SH-SY5Y (cell line): ENCODE results near the gene DNAJC3.

Source experiments
- GATA2 ChIP-seq: IDR thresholded peaks from 2 replicates; pipeline ENCODE4 v1.6.1; 2011; ENCODE audit warnings: mild to moderate bottlenecking, low read depth, low read length
- GATA3 ChIP-seq: IDR thresholded peaks from 2 replicates; pipeline ENCODE4 v1.6.1; 2011; ENCODE audit warnings: low read depth, mild to moderate bottlenecking, low read length, moderate library complexity

The DNAJC3 gene

DNA sequence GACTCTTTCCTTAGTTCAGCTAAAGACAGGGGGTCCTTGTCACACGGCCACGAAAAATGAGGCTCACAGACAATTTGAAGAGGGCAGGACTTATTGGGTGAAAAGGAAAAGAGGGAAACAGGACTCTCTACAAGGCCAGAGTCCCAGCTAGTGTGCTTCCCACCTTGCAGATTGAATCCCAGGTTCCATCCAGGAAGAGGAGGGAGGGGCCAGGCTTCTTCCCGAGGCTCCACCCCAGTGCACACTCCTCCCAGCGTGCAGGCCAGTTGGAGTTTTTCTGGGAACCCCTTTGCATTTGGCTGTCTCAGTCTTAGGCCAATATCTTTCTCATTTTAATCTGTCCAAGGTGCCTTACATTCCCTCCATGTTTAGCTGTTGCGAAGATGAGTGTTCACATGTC, 106.8 kb downstream of the DNAJC3 start:
- TF ChIP-seq GATA2 (no peak), GATA3 (no peak)

DNA sequence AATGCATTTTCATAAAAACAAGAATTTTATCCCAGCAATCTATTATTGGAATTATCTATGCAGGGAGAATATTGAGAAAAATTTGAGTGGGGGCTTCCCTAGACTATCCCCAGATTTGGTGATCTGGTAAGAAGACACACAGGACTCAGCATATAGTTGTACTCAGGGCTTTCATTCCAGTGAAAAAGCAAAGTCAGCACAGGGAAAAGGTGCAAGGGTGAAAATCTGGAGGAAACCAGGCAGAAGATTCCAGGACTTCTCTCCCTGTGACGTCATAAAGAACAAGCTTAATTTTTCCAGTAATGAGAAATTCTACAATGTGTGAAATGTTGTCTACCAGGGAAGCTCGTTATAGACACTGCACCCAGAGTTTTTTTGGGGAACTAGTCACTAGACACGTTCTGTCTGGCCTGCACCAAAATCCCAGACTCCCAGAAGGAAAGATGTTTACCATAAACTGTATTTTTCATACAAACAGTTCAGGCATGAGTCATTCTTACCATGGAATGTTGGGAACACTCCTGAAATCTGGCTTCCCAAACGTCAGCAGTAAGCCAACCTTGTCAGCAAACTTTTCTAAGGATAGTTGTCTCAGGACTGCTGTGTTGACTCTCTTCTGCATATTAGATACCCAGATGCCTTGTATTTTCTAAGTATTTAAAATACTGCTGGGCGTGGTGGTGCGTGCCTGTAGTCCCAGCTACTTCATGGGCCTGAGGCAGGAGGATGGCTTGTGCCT, 107.4 kb downstream of the DNAJC3 start:
- TF ChIP-seq GATA3, result no peak
- TF ChIP-seq GATA2, result no peak

DNA sequence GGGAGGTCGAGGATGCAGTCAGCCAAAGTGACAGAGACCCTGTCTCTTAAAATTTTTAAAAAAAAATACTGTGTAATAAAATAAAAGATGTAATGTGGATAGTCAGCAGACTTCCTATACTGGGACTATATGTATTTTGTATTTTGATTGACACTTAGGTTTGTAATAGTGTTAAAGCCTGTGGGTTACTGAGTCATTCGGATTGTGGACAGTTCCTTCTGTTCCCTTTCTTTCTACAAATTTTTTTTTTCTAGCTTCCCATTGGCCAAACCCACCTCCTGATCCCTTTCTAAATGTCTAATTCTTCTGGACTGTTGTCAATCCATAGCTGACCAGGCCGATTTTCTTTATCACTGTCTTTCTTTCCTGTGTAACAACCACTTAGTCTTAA, 108.0 kb downstream of the DNAJC3 start:
- no peak for TF ChIP-seq GATA3

DNA sequence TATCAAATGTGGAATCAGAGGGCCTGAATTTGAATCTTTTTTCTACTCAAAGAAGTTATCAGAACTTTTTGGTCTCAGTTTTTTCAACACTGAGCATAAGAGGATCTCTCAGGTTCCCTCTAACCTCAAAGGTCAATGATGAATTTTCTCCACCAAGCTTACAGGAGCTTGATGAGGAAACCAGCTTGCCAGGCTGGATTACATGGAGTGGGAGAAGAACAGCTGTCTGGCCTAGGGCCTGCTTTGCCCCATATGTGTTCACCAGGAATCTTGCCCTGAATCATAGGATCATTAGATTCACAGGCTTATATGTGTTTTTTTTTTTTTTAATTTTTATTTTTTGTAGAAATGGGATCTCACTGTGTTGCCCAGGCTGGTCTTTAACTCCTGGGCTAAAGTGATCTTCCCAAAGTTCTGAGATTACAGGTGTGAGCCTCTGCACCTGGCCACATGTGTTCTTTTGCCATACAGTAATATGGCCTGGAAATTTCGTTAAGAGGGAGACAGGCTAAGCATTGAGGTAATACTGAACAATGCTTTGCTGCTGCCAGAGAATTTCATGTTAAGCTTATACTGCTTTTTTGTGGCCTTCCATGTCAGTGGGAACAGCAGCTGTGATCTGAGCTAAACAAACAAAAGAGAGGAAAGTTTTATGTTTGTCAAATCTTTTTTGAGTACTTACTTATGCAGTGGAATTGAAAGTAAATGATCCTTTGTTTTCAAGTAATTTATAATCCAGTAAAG, 110.6 kb downstream of the DNAJC3 start:
- TF ChIP-seq GATA2 (no peak), GATA3 (no peak)

DNA sequence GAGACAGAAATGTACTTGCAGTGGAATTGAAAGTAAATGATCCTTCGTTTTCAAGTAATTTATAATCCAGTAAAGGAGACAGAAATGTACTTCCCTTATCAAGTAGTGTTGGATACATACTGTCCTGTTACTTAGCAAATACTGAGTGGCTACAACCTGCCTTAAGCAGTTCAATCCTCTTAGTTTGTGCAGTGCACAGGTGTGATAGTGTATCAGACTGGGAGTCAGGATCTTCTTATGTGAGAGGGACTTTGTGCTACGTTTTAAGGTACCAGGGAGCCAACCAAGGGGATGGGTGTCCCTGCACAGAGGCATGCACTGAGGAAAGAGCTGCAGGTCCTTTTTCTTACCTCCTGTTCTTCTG, 111.1 kb downstream of the DNAJC3 start:
- TF ChIP-seq GATA2 (no peak), GATA3 (no peak)

DNA sequence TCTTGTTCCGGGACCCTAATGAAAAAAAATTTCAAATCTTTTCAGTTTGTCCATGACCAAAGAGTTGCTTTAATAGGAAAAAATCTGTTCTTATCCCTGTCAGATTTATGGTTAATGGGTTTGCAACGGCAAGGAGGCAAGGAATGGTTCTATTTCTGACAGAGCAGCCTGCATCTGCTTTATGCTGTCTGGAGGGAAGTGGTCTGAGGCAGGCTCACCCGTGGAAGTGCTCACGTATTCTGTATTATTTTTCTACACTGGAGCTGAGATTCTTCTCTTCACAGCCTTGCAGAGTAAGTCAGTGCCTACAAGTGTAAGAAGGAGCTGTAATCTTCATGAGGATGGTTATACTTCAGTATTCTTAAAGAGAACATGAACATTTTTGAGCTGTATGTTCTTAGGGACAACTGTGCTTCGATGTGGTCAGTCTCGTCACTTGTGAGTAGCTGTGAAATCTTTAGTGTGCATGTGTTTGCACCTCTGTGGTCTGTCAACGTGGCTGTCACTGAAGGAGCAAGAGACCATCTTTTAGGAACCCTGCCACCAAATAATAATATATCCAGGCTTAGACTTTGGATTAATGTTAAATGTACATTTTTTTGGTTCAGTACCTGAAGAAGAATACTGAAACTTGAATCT, 114.3 kb downstream of the DNAJC3 start:
- no peak for TF ChIP-seq GATA3
- TF ChIP-seq GATA2, result no peak

DNA sequence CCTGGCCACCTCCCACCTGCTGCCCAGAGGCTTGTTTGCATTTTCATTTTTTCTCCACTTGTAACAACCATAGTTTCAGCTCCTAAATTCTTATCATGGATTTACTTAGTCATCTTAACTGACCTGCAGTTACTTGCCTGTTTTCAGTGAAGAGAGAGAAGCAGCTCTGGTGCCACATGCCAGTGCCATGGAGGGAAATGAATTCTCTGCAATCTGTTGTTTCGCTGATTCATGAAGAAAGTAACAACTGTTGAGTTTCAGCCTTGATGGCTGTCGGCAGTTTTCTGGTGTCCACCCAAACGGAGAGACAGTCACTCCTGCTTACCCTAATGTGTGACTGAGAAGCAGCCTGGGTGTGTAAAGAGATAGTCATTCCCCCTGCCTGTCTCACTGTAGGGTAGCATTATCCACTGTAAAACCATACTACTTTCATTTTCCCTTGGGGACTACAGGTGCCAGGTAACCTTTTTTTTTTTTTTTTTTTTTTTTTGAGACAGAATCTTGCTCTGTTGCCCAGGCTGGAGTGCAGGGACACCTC, 116.1 kb downstream of the DNAJC3 start:
- TF ChIP-seq GATA3 (no peak), GATA2 (no peak)

DNA sequence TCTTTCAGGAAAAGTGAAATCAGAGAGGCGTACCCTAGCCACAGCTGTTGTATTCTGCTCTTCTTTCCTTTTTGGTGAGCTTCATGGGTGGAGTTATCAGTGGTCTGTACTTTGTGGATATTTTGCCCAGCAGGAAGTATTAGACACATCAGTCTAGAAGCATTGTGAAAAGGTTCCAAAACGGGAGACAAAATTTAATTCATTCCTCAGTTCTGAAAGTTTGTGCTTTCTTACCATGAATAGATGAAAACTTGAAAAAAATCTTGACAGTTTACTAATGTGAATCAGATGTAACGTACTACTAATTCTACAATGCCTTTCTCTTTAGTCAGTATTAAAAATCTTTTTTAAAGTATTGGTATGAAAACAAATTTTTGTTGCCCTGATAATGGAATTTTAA, 116.8 kb downstream of the DNAJC3 start:
- TF ChIP-seq GATA3 (no peak), GATA2 (no peak)

DNA sequence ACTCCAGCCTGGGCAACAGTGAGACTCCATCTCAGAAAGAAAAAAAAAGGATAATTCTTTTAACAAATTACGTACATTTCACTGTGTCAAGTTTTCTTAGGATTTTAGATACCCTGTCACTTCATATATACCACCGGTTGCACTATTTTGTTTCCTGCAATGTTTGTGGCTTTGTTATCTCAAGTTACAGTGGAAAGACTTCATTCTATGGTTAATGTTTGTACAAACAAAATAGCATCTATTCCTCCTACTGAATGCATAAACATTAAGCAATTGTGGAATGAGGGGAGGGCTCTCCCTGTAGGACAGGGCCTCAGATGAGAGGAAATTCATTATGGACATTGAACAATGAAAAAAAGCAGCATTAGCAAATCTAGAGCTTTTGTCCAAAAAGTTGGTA, 120.1 kb downstream of the DNAJC3 start:
- TF ChIP-seq GATA3 (no peak), GATA2 (no peak)

DNA sequence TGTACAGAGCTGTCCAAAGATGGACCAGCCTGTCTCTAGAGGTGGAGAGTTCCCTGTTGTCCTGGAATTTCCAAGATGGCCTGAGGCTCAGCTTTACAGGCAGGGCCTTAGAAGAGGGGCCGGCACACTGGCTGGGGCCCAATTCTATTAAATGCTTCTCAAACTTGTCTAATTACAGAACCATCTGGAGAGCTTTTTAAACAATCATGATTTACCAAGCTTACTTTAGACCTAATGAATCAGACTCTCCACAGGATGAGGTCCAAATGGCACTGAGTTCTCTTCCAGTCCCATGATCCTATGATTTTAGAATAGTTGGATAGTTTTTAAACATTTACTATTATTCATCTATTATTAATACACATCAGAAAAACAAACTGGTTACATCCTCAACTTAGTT, 123.5 kb downstream of the DNAJC3 start:
- TF ChIP-seq GATA3, result no peak
- TF ChIP-seq GATA2, result no peak

DNA sequence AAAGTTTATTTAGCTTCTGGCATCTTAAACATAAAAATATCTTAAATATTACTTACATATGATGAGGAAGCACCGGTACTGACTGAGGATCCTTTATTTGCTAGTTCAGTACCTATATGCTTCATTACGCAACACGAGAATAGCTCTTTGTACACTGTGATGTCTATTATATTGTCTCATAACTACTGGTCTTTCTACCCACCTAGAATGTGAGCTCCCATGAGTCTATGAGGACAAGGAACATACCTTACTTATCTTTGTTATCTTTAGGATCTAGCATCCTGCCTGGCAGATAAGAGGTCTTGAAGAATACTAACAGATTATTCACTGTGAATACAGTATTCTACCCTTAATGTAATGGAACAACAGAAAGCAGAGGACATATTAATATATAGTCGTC, 124.9 kb downstream of the DNAJC3 start:
- no peak for TF ChIP-seq GATA2

DNA sequence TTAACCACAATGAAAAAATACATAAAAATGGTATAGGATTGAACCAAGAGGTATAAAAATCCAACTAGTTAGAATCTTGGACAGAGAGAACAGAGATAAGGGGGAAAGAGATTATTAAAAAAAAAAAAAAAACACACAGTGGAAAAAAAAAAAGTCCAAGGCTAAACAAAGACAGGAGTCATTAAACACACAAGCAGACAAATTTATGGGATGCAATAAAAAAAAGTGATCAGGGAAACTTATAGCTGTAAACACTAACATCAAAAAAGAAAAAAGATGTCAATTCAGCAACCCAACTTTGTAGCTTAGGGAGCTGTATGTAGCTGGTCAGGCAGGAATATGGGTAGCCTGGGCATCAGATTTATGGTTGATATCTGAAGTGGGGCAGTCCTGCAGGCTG, 129.0 kb downstream of the DNAJC3 start:
- TF ChIP-seq GATA2, result no peak
- TF ChIP-seq GATA3, result no peak

DNA sequence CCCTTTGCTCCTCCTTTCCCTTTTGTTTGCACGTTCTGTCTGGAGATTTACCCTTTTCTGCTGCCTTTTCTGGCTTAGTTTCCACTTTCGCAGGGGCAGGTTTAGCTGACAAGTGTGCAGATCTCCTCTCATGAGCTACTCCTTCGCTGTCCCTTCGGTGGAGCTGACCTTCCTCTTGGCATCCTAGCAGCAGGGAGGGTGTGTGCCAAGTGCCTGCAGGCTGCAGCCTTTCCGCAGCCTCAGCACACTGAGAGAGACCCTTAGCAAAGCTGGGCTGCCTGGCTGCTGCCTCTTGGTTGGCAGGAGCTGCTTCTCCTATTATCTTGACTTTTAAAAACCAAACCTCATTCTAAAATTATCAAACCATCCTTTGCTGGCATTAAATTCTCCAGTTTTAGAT, 132.5 kb downstream of the DNAJC3 start:
- no peak for TF ChIP-seq GATA3
- no peak for TF ChIP-seq GATA2

DNA sequence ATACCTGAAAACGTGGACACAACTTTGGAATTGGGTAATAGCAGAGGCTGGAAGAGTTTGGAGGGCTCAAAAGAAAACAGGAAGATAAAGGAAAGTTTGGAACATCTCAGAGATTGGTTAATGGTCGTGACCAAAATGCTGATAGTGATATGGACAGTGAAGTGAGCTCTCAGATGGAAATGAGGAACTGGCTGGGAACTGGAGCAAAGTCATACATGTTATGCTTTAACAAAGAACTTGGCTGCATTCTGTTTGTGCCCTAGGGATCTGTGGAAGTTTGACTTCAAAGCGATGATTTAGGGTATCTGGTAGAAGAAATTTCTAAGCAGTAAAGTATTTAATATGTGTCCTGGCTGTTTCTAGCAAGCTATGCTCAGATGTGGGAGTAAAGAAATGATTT, 136.2 kb downstream of the DNAJC3 start:
- TF ChIP-seq GATA3 (no peak), GATA2 (no peak)

DNA sequence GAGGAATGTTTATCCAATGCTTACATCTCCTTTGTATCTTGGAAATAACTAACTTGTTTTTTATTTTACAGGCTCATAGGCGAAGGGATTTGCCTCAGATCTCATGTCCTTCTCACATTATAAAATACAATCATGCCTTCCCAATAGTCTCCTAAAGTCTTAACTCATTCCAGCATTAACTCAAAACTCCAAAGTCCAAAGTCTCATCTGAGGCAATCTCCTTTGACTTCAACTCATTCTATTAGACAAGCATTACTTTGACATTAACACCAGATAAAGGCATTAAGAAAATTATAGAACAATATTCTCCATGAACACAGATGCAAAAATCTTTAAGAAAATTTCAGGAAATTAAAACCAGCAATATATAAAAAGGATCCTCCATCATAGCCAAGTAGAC, 137.6 kb downstream of the DNAJC3 start:
- TF ChIP-seq GATA2 (no peak), GATA3 (no peak)
